IMR-90 (cell line): ENCODE measurements around the gene MDM4.

Experiments used
- BHLHE40 ChIP-seq: fragments of 150-350 bp; IDR thresholded peaks from 2 replicates; pipeline ENCODE4 v1.6.1; 2016; ENCODE audit warnings: mild to moderate bottlenecking, low read depth, low read length
- CHD1 ChIP-seq: IDR thresholded peaks from 2 replicates; pipeline ENCODE4 v1.6.1; 2012; ENCODE audit warnings: low read depth, low read length, improper control_type of control experiment
- MXI1 ChIP-seq: IDR thresholded peaks from 2 replicates; pipeline ENCODE4 v1.6.1; 2012; ENCODE audit warnings: low read depth, mild to moderate bottlenecking, low read length, moderate library complexity, borderline replicate concordance
- POLR2A ChIP-seq: IDR thresholded peaks from 2 replicates; pipeline ENCODE4 v1.6.1; 2012; ENCODE audit warnings: mild to moderate bottlenecking, low read depth, low read length
- RCOR1 ChIP-seq: IDR thresholded peaks from 2 replicates; pipeline ENCODE4 v1.6.1; 2012; ENCODE audit warnings: mild to moderate bottlenecking, low read length, improper control_type of control experiment; ENCODE audit not compliant: insufficient replicate concordance
- RFX5 ChIP-seq: IDR thresholded peaks from 2 replicates; pipeline ENCODE4 v1.8.0; 2012; ENCODE audit warnings: low read depth, mild to moderate bottlenecking, low read length, moderate library complexity
- TF ChIP-seq, protein P1 (sequence below): conservative IDR thresholded peaks from 2 replicates; pipeline ENCODE4 v1.5.1; 2012; ENCODE audit warnings: mild to moderate bottlenecking, low read depth, low read length, improper control_type of control experiment
- TF ChIP-seq, protein P2 (sequence below): fragments of 150-350 bp; IDR thresholded peaks from 2 replicates; pipeline ENCODE4 v1.6.1; 2016; ENCODE audit warnings: low read depth, mild to moderate bottlenecking, low read length, moderate library complexity, borderline replicate concordance

DNA sequence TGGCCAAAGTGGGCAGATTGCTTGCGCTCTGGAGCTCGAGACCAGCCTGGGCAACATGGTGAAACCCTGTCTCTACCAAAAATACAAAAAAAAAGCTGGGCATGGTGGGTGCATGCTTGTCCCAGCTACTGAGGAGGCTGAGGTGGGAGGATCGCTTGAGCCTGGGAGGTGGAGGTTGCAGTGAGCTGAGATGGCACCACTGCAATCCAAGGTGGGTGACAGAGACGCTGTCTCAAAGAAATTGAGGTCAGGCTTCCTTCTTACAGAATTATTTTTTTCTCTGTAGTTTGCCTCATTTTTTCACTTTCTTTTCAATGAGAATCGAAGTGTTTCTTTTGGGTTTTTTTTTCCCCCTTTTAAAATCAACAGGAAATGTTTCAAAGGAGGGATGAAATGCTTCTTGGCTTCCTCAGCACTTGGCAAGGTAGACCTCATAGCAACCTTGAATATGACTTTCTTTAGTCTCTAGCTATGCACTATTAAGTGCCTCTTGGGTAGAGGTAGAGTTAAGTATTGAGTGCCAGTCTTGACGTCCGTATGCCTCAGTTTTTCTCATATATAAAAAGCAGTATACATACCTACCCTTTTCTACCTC is 40.3 kb downstream of the MDM4 start:
- TF ChIP-seq, protein P1, sequence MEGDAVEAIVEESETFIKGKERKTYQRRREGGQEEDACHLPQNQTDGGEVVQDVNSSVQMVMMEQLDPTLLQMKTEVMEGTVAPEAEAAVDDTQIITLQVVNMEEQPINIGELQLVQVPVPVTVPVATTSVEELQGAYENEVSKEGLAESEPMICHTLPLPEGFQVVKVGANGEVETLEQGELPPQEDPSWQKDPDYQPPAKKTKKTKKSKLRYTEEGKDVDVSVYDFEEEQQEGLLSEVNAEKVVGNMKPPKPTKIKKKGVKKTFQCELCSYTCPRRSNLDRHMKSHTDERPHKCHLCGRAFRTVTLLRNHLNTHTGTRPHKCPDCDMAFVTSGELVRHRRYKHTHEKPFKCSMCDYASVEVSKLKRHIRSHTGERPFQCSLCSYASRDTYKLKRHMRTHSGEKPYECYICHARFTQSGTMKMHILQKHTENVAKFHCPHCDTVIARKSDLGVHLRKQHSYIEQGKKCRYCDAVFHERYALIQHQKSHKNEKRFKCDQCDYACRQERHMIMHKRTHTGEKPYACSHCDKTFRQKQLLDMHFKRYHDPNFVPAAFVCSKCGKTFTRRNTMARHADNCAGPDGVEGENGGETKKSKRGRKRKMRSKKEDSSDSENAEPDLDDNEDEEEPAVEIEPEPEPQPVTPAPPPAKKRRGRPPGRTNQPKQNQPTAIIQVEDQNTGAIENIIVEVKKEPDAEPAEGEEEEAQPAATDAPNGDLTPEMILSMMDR = no peak
- no peak for TF ChIP-seq BHLHE40
- no peak for TF ChIP-seq MXI1
- no peak for TF ChIP-seq RFX5
- no peak for TF ChIP-seq CHD1
- TF ChIP-seq POLR2A = no peak
- no peak for TF ChIP-seq RCOR1
- TF ChIP-seq, protein P2, sequence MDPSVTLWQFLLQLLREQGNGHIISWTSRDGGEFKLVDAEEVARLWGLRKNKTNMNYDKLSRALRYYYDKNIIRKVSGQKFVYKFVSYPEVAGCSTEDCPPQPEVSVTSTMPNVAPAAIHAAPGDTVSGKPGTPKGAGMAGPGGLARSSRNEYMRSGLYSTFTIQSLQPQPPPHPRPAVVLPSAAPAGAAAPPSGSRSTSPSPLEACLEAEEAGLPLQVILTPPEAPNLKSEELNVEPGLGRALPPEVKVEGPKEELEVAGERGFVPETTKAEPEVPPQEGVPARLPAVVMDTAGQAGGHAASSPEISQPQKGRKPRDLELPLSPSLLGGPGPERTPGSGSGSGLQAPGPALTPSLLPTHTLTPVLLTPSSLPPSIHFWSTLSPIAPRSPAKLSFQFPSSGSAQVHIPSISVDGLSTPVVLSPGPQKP = no peak
